Peyer's patch (tissue), 4 donors: ENCODE results near the gene FKBP7.

Experiments used
- CTCF ChIP-seq, 6 experiments: fragments of 450-650 bp in 4 of 6; fragments of 200-600 bp in 2 of 6; sonication (generic) in 1 of 6; IDR thresholded peaks; one replicate each; pipeline ENCODE4 v1.5.1; 2017 to 2019; ENCODE audit warnings: antibody characterized with exemption in 6 of 6, mild to moderate bottlenecking in 3 of 6, moderate library complexity in 1 of 6
- POLR2A ChIP-seq, 2 donors: fragments of 450-650 bp; IDR thresholded peaks; one replicate each; pipeline ENCODE4 v1.5.1; 2017; ENCODE audit warnings: antibody characterized with exemption in 2 of 2, mild to moderate bottlenecking in 2 of 2, moderate library complexity in 2 of 2

GRCh38 chr2:178513876-178514275, 35.5 kb upstream of the FKBP7 start:
- TF ChIP-seq CTCF (IDR thresholded peaks at IDR 0.05) (no peak), POLR2A (IDR thresholded peaks at IDR 0.05) (no peak)
